B cell (primary cell): ENCODE results near the gene TRIM54.

ENCODE experiments used
- CTCF ChIP-seq: fragments of 200-600 bp; IDR thresholded peaks from one replicate; pipeline ENCODE4 v1.8.0; 2022; ENCODE audit warnings: antibody characterized with exemption, mild to moderate bottlenecking
- EZH2 ChIP-seq: IDR thresholded peaks from 2 replicates; pipeline ENCODE4 v1.6.1; 2012; ENCODE audit warnings: borderline replicate concordance, low read depth, mild to moderate bottlenecking, moderate library complexity, low read length; ENCODE audit not compliant: insufficient read depth, poor library complexity, severe bottlenecking

GRCh38 chr2:27354597-27354927, 72.3 kb downstream of the TRIM54 start:
- no peak for TF ChIP-seq CTCF
- no peak for TF ChIP-seq EZH2
